ENCODE measurements around the gene EXOC3L2. TPM values are rescaled to one million over a fixed set of nuclear protein-coding genes. Genes with fewer than 3 reads are reported as not detected.

EXOC3L2 gene
- total RNA-seq, 1 experiment from 2014 or later, result 0.08 TPM

DNA sequence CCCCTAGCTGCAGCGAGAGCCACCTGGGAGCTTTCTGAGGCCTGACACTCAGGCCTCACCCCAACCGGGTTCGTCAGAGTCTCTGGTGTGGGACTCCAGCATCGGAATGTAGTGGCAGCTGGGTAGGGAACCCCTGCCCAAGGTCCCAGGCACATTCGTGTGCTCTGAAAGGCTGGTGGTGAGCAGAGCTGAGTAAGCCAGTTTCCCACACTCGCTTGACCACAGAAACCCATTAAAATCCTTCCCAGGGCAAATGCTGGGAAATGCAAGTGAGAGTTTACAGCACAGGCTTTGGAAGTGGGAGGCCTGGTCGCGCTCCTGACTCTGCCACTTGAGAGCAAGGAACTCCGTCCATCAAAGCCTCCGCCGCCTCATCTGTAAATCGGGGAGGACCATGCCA lies 71.4 kb downstream of the EXOC3L2 start:
- H3K36me3 ChIP-seq (ENCODE audit: control insufficient read depth, insufficient read depth, low read length), result no peaks in the 10 kb centered on the region
- no peaks in the 10 kb centered on the region for H3K9me3 ChIP-seq (ENCODE audit: control insufficient read depth, insufficient read depth, low read depth, low read length)
- no peak for TF ChIP-seq TCF7L2 (IDR thresholded peaks at IDR 0.05; ENCODE audit: low read depth, low read length)
- TF ChIP-seq SIN3A (IDR thresholded peaks at IDR 0.05; ENCODE audit: borderline replicate concordance, insufficient read depth, low read depth, low read length), result no peak
- TF ChIP-seq, protein P1, sequence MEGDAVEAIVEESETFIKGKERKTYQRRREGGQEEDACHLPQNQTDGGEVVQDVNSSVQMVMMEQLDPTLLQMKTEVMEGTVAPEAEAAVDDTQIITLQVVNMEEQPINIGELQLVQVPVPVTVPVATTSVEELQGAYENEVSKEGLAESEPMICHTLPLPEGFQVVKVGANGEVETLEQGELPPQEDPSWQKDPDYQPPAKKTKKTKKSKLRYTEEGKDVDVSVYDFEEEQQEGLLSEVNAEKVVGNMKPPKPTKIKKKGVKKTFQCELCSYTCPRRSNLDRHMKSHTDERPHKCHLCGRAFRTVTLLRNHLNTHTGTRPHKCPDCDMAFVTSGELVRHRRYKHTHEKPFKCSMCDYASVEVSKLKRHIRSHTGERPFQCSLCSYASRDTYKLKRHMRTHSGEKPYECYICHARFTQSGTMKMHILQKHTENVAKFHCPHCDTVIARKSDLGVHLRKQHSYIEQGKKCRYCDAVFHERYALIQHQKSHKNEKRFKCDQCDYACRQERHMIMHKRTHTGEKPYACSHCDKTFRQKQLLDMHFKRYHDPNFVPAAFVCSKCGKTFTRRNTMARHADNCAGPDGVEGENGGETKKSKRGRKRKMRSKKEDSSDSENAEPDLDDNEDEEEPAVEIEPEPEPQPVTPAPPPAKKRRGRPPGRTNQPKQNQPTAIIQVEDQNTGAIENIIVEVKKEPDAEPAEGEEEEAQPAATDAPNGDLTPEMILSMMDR (IDR thresholded peaks at IDR 0.05), result no peak
- TF ChIP-seq POLR2AphosphoS5 (IDR thresholded peaks at IDR 0.05; ENCODE audit: low read depth, low read length), result no peak
- TF ChIP-seq, protein P2, sequence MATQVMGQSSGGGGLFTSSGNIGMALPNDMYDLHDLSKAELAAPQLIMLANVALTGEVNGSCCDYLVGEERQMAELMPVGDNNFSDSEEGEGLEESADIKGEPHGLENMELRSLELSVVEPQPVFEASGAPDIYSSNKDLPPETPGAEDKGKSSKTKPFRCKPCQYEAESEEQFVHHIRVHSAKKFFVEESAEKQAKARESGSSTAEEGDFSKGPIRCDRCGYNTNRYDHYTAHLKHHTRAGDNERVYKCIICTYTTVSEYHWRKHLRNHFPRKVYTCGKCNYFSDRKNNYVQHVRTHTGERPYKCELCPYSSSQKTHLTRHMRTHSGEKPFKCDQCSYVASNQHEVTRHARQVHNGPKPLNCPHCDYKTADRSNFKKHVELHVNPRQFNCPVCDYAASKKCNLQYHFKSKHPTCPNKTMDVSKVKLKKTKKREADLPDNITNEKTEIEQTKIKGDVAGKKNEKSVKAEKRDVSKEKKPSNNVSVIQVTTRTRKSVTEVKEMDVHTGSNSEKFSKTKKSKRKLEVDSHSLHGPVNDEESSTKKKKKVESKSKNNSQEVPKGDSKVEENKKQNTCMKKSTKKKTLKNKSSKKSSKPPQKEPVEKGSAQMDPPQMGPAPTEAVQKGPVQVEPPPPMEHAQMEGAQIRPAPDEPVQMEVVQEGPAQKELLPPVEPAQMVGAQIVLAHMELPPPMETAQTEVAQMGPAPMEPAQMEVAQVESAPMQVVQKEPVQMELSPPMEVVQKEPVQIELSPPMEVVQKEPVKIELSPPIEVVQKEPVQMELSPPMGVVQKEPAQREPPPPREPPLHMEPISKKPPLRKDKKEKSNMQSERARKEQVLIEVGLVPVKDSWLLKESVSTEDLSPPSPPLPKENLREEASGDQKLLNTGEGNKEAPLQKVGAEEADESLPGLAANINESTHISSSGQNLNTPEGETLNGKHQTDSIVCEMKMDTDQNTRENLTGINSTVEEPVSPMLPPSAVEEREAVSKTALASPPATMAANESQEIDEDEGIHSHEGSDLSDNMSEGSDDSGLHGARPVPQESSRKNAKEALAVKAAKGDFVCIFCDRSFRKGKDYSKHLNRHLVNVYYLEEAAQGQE (IDR thresholded peaks at IDR 0.05; ENCODE audit: insufficient read depth in 1 of 2, low read depth in 2 of 2, low read length in 1 of 2), result no peak
- ChIA-PET CTCF (no interaction called here), POLR2A (no interaction called here)
- no TSS peak for BruUV-seq (replicated peaks)
- ATAC-seq (no peak), DNase-seq (ENCODE audit: low read depth, low spot score) (no peak)
- in situ Hi-C loops (cut with HindIII; ENCODE audit: low pct_unique_long_range_greater_than_20kb, low sequenced_read_pairs) (no loop called here), intact Hi-C loops (cut with micrococcal nuclease; ENCODE audit: unreplicated experiment) (no loop called here)
- no peak overlapping the region for H3K27ac ChIP-seq (ENCODE audit: low read length)
- no peaks in the 10 kb centered on the region for H3K4me1 ChIP-seq (ENCODE audit: control insufficient read depth, insufficient read depth, low read length)
- H3K4me3 ChIP-seq (ENCODE audit: low read depth in 2 of 2, low read length in 2 of 2), result no peak overlapping the region
- no peaks in the 10 kb centered on the region for H3K27me3 ChIP-seq (ENCODE audit: control insufficient read depth, insufficient read depth, low read length)

- no peaks in the 10 kb centered on the region for H3K36me3 ChIP-seq (ENCODE audit: control insufficient read depth, insufficient read depth, low read length)
- CTCF ChIA-PET, result interaction anchor here (0.6 kb wide), 1 partner anchor 63 kb away, joined by 3 read pairs; no protein-coding TSS in a partner anchor
- in situ Hi-C loops (cut with HindIII; ENCODE audit: low pct_unique_long_range_greater_than_20kb, low sequenced_read_pairs), result no loop called here
- no peak overlapping the region for H3K27ac ChIP-seq (ENCODE audit: low read length)
- intact Hi-C loops (cut with micrococcal nuclease; ENCODE audit: unreplicated experiment), result no loop called here
- no peaks in the 10 kb centered on the region for H3K4me1 ChIP-seq (ENCODE audit: control insufficient read depth, insufficient read depth, low read length)
- POLR2A ChIA-PET, result interaction anchor here (0.6 kb wide), 1 partner anchor 42 kb away, joined by 3 read pairs; no protein-coding TSS in a partner anchor
- no peaks in the 10 kb centered on the region for H3K9me3 ChIP-seq (ENCODE audit: control insufficient read depth, insufficient read depth, low read depth, low read length)
- H3K27me3 ChIP-seq (ENCODE audit: control insufficient read depth, insufficient read depth, low read length), result no peaks in the 10 kb centered on the region
- DNase-seq (ENCODE audit: low read depth, low spot score) (no peak), ATAC-seq (no peak)
- no peak overlapping the region for H3K4me3 ChIP-seq (ENCODE audit: low read depth in 2 of 2, low read length in 2 of 2)
- TF ChIP-seq, protein P1 (IDR thresholded peaks at IDR 0.05), result no peak
- TF ChIP-seq TCF7L2 (IDR thresholded peaks at IDR 0.05; ENCODE audit: low read depth, low read length) (no peak), POLR2AphosphoS5 (IDR thresholded peaks at IDR 0.05; ENCODE audit: low read depth, low read length) (no peak), SIN3A (IDR thresholded peaks at IDR 0.05; ENCODE audit: borderline replicate concordance, insufficient read depth, low read depth, low read length) (no peak)
- TF ChIP-seq, protein P2 (IDR thresholded peaks at IDR 0.05; ENCODE audit: insufficient read depth in 1 of 2, low read depth in 2 of 2, low read length in 1 of 2), result no peak
- BruUV-seq (replicated peaks), result no TSS peak
These were observed 72.5 kb downstream of the EXOC3L2 start for GRCh38 chr19:45172611-45173208.

Data from Panc1 (cell line).